Hepatocyte (in vitro differentiated cells): ENCODE data around the gene HLA-G. TPM values are rescaled to one million over a fixed set of nuclear protein-coding genes. Genes with fewer than 3 reads are reported as not detected.

Source experiments
- DNase-seq: peaks from one replicate; pipeline ENCODE4 v3.0.0-alpha.2; 2016; ENCODE audit warnings: low spot score
- H2AFZ ChIP-seq: fragments of 200-600 bp; sonication (generic); 2 replicates; pipeline ENCODE4 v1.6.0; 2016; ENCODE audit warnings: antibody characterized with exemption, mild to moderate bottlenecking
- H3K27ac ChIP-seq: fragments of 200-600 bp; sonication (generic); 2 replicates; pipeline ENCODE4 v1.5.1; 2016; ENCODE audit warnings: mild to moderate bottlenecking
- H3K27me3 ChIP-seq: fragments of 200-600 bp; sonication (generic); 2 replicates; pipeline ENCODE4 v1.6.1; 2016
- H3K36me3 ChIP-seq: fragments of 200-600 bp; sonication (generic); replicated peaks from 2 replicates; pipeline ENCODE4 v1.5.1; 2016; ENCODE audit warnings: low read depth; ENCODE audit not compliant: insufficient read depth
- H3K4me1 ChIP-seq: fragments of 200-600 bp; sonication (generic); 2 replicates; pipeline ENCODE4 v1.5.1; 2016; ENCODE audit warnings: mild to moderate bottlenecking, moderate library complexity; ENCODE audit not compliant: insufficient read depth
- H3K4me2 ChIP-seq: fragments of 200-600 bp; sonication (generic); 2 replicates; pipeline ENCODE4 v1.6.0; 2016
- H3K4me3 ChIP-seq: fragments of 200-600 bp; sonication (generic); 2 replicates; pipeline ENCODE4 v1.5.1; 2016; ENCODE audit warnings: mild to moderate bottlenecking
- H3K79me2 ChIP-seq: fragments of 200-600 bp; sonication (generic); 2 replicates; pipeline ENCODE4 v1.6.0; 2017; ENCODE audit warnings: mild to moderate bottlenecking
- H3K9me2 ChIP-seq: fragments of 200-600 bp; sonication (generic); replicated peaks from 2 replicates; pipeline ENCODE4 v1.6.0; 2017; ENCODE audit warnings: mild to moderate bottlenecking; ENCODE audit not compliant: insufficient read depth
- H3K9me3 ChIP-seq: fragments of 200-600 bp; sonication (generic); 2 replicates; pipeline ENCODE4 v1.5.1; 2016; ENCODE audit warnings: low read depth, mild to moderate bottlenecking
- H4K20me1 ChIP-seq: fragments of 200-600 bp; sonication (generic); 2 replicates; pipeline ENCODE4 v1.6.0; 2016; ENCODE audit warnings: mild to moderate bottlenecking; ENCODE audit not compliant: insufficient read depth, poor library complexity, severe bottlenecking
- CTCF ChIP-seq: fragments of 200-600 bp; sonication (generic); IDR thresholded peaks from 2 replicates; pipeline ENCODE4 v1.5.1; 2016; ENCODE audit warnings: antibody characterized with exemption, mild to moderate bottlenecking; ENCODE audit not compliant: poor library complexity
- EZH2 ChIP-seq: fragments of 200-600 bp; sonication (generic); IDR thresholded peaks from 2 replicates; pipeline ENCODE4 v1.6.1; 2016; ENCODE audit warnings: antibody characterized with exemption, mild to moderate bottlenecking, borderline replicate concordance
- EZH2phosphoT487 ChIP-seq: fragments of 200-600 bp; sonication (generic); IDR thresholded peaks from one replicate; pipeline ENCODE4 v1.6.1; 2018; ENCODE audit warnings: antibody characterized with exemption, mild to moderate bottlenecking, low read depth, moderate library complexity; ENCODE audit not compliant: unreplicated experiment, severe bottlenecking
- WGBS: methylation state at CpG from one replicate; pipeline ENCODE4 v1.1.6; 2016; ENCODE audit warnings: low lambda C conversion rate; ENCODE audit errors: missing lambda C conversion rate; 5-methylcytosine and 5-hydroxymethylcytosine counted together
- polyA plus RNA-seq: library from polyadenylated mRNA; unstranded; fragments of >200 nt; fragmentation: Nextera tagmentation; extraction: Ambion mirVana; gene quantifications from 2 replicates; pipeline ENCODE4 v1.2.1, GENCODE V29; 2016
- total RNA-seq: library from RNA; depleted of rRNA; stranded (reverse); fragments of >200 nt; gene quantifications from 2 replicates; pipeline ENCODE4 v1.2.3, GENCODE V29; 2014

Gene HLA-G
- total and polyA plus RNA-seq, 2 experiments from 2014 or later, result 2.8 TPM; not detected in 1

- H3K79me2 ChIP-seq, result no peaks in the 10 kb centered on the region
- no peaks in the 10 kb centered on the region for H3K9me3 ChIP-seq
- H3K4me3 ChIP-seq, result no peak overlapping the region
- 40% methylated on average over 20 of the region's 26 CpGs for WGBS
- H3K4me2 ChIP-seq, result peak overlapping the region; percentile 84
- TF ChIP-seq EZH2phosphoT487, result no peak
- no peak for TF ChIP-seq CTCF
- no peak for TF ChIP-seq EZH2
- H3K27ac ChIP-seq, result no peak overlapping the region
- no peaks in the 10 kb centered on the region for H3K9me2 ChIP-seq
- H3K36me3 ChIP-seq, result no peaks in the 10 kb centered on the region
- peaks cover 4% of the 10 kb centered on the region for H3K4me1 ChIP-seq
- peaks cover 88% of the 10 kb centered on the region for H3K27me3 ChIP-seq
- no peak for DNase-seq
- peak overlapping the region; percentile 60 for H2AFZ ChIP-seq
- H4K20me1 ChIP-seq, result no peaks in the 10 kb centered on the region
These were observed 809 bp downstream of the HLA-G start for GRCh38 chr6:29828471-29828797.

GRCh38 chr6:29829766-29830165 lies 2.1 kb downstream of the HLA-G start:
- no peak overlapping the region for H3K4me3 ChIP-seq
- no peaks in the 10 kb centered on the region for H3K79me2 ChIP-seq
- H3K4me2 ChIP-seq, result no peak overlapping the region
- H3K36me3 ChIP-seq, result no peaks in the 10 kb centered on the region
- H3K27ac ChIP-seq, result no peak overlapping the region
- WGBS, result 96% methylated on average over 3 of the region's 3 CpGs
- H3K27me3 ChIP-seq, result peaks cover 90% of the 10 kb centered on the region
- H4K20me1 ChIP-seq, result no peaks in the 10 kb centered on the region
- H3K4me1 ChIP-seq, result peaks cover 4% of the 10 kb centered on the region
- no peaks in the 10 kb centered on the region for H3K9me3 ChIP-seq
- no peak for DNase-seq
- H2AFZ ChIP-seq, result no peak overlapping the region
- TF ChIP-seq CTCF (no peak), EZH2phosphoT487 (no peak), EZH2 (no peak)
- H3K9me2 ChIP-seq, result no peaks in the 10 kb centered on the region

- Histone ChIP-seq H3K4me3 (no peak overlapping the region), H3K4me1 (peaks cover 4% of the 10 kb centered on the region), H3K4me2 (no peak overlapping the region), H3K9me2 (no peaks in the 10 kb centered on the region), H3K27me3 (peaks cover 89% of the 10 kb centered on the region), H3K27ac (no peak overlapping the region), H3K36me3 (no peaks in the 10 kb centered on the region), H3K9me3 (no peaks in the 10 kb centered on the region), H3K79me2 (no peaks in the 10 kb centered on the region), H4K20me1 (no peaks in the 10 kb centered on the region), H2AFZ (no peak overlapping the region)
- TF ChIP-seq EZH2 (no peak), CTCF (no peak), EZH2phosphoT487 (no peak)
- no peak for DNase-seq
- WGBS, result 70% methylated on average over 2 of the region's 2 CpGs
These were observed 2.8 kb downstream of the HLA-G start for GRCh38 chr6:29830409-29830808.

- Histone ChIP-seq H3K27me3 (peaks cover 86% of the 10 kb centered on the region), H3K9me2 (no peaks in the 10 kb centered on the region), H3K79me2 (no peaks in the 10 kb centered on the region), H3K4me2 (no peak overlapping the region), H3K4me1 (peaks cover 4% of the 10 kb centered on the region), H2AFZ (no peak overlapping the region), H3K36me3 (no peaks in the 10 kb centered on the region), H3K27ac (no peak overlapping the region), H3K4me3 (no peak overlapping the region), H3K9me3 (no peaks in the 10 kb centered on the region), H4K20me1 (no peaks in the 10 kb centered on the region)
- TF ChIP-seq CTCF (no peak), EZH2phosphoT487 (no peak), EZH2 (no peak)
- no peak for DNase-seq
- WGBS, result 88% methylated on average over 2 of the region's 2 CpGs
These were observed 4.2 kb downstream of the HLA-G start for GRCh38 chr6:29831776-29832175.
